NCI-H345 treated with DMSO at 0.1 percent for 48 hours (cell line): ENCODE data around the gene OTOP3.
A peak's percentile ranks its signal among the peaks of the same experiment; 100 is the strongest.

Experiments used
- DNase-seq: peaks from one replicate; lab custom pipeline; 2025; ENCODE audit not compliant: unreplicated experiment; lab: John Stamatoyannopoulos, UW

OTOP3 gene

DNA sequence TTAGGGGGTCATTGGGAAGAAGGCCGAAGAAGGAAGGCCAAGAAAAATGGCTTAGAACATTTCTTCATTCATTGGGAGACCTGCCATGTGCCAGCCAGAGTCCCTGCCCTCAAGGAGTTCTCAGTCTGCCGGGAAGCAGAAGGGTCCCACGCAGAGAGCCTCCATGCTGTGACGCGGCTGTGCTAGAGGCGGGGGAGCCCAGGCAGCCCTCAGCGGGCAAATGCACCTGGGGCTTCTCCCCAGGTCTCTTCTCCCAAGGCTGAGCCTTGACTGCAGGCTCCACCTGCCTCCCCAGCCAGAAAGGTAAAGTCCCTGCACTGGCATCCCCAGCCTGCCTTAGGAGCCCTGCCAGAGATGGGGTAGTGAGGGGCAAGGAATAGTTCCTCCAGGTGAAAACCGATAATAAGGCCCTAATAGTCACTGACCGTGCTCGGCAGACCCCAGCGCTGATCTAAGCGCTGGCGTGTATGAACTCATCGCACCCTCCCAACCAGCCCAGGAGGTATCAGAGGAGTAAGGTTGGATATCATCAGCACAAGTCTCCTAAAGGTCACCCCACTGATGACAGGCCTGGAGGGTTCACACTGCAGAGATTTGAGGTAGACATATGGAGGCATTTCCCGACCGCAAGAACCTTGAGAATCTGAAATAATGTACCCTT, 45.8 kb downstream of the OTOP3 start:
- no peak for DNase-seq

DNA sequence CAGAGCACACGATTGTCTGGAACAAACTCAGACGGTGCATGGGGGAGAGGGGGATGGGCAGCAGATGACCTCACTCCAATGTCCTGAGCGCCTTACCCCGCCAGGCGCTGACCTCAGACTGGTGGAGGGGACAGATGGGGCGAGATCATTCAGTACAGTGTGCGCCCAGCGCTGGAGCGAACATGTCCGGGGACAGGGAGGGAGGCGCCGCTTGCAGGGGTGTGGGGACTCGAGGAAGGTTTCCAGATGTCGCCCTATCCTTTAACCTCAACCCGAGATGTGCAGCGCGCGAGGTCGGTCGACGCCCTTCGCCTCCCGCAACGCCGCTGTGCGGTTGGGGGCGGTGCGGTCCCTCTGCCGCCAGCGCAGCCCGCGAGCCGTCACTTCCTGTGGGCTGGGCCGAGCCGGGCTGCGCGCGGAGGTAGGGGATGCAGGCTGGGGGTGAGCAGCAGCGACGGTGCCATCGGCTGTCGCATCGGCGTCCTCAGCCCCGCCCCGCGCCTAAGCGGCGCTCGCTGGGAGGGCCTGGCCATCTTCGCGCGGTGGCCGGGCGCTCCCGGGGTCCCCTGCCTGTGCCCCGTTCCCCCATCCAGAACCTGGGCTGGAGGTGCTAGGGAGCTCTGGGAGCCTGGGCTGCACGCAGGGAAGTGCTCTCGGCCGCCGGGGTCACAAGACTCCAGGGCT, 46.4 kb downstream of the OTOP3 start:
- DNase-seq = peak; percentile 77

DNA sequence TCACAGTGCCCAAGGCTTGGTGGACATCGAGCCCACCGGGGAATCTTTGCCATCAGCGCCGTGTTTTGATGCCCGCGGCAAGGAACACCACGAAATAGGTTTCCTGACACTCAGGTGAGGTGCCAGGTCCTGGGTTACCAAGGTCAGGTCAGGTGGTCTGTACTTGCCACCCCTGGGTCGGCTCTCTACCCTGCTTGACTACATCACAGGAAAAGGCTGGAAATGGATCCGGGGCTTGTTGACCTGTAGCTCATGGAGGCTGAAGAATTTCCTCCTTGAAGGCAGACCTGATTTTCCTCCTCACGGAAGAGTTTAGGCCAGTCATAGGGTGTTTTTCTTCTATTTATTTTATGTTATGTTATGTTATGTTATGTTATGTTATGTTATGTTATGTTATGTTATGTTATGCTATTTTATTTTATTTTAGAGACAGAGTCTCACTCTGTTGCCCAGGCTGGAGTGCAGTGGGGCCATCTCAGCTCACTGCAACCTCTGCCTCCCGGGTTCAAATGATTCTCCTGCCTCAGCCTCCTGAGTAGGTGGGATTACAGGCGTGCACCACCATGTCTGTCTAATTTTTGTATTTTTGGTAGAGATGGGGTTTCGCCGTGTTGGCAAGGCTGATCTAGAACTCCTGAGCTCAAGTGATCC, 47.1 kb downstream of the OTOP3 start:
- DNase-seq = peak; percentile 48

DNA sequence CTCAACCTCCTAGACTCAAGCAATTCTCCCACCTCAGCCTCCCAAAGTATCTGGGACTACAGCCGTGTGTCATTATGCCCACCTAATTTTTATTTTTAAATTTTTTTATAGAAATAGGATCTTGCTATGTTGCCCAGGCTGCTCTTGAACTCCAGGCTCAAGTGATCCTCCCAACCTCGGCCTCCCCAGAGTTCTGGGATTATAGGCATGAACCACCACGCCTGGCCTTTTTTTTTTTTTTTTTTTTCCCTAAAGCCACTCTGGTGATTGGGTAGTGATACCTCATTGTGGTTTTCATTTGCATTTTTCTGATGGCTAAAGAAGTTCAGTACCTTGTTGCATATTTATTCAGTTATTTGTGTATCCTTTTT, 50.5 kb downstream of the OTOP3 start:
- DNase-seq = no peak

DNA sequence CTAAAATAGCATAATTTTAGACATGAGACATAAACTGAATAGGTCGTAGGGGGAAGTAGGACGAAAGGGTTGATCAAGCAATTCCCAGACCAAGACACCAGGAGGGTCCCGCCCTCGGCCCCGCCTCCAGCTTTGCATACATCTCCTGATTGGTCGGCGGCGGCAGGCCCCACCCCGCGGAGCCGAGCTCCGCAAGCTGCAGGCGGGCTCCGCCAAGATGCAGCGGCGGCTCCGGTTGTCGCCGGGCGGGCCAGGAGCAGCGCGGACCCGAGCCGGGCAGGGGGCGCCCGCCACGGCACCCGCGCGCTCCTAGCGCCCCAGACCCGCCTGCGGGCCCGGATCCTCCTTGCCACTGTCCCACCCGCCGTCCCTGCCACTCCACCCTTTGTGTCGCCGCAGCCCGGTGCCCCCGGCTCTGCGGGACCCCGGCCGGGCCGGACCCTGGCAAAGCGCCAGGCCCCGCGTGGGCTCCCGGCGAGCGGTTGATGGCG, 51.8 kb downstream of the OTOP3 start, which contains the start of gene CDR2L:
Gene CDR2L, plus strand, starts transcription at position 215 of the 491 bp plus-strand sequence. CDS start 412 bp downstream, outside the sequence.
- peak; percentile 94 for DNase-seq

DNA sequence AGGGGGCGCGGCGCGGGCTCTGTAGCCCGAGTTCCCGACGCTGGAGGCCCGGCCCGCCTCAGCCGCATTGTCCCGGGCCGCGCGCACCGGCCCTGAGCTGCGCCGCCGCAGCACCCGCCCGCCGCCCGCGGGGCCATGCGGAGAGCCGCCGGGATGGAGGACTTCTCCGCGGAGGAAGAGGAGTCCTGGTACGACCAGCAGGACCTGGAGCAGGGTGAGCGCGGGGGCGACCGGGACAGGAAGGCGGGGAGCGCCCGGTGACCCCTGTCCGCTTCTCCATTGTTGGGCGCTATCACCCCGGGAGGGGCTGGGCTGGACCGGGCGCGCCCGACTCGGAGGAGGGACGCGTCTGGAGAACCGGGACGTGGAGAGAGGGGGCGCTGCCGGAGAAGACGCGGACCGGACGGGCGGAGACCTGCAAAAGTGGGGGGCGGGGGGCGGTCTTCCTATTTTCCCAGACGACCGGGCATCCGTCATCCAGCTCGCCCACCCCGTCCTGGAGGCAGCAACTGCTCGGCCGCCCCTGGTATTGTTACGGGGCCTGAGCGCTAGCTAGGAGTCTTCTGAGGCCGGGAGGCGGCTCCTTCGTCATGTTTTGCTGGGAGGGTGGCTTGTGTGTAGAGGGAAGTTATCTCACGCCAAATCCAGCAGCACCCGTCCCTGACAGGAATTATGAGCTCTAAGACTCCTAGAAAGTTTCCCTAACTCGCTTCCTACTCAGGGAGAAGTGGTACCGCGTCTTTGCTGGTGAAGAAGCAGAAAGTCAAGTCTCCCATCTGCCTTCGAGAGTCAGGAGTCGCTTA, 52.4 kb downstream of the OTOP3 start:
- DNase-seq = peak; percentile 43

DNA sequence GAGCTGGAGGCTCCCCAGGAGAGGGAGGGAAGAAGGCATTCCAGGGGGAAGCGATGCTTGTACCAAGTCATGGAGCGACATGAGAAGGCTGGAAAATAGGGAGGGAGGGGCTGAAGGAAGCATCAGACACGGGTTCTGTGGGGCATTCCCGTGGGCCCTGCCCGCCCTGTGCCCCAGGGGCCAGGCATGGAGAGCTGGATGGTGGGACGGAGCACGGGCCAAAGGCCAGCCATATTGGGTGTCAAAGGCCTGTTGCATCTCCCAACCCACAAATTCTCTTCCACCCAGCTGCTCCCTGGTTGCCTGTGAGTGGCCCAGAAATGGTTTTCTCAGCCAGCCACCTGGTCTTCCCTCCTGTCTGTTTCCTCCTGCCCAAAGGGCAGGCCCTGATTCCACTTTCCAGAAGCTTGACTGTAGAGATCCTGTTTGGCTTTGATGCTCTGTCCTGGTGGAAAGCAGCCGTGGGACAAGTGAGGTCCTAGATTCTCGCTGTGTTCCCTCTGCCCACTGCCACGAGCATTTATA, 54.9 kb downstream of the OTOP3 start:
- no peak for DNase-seq

DNA sequence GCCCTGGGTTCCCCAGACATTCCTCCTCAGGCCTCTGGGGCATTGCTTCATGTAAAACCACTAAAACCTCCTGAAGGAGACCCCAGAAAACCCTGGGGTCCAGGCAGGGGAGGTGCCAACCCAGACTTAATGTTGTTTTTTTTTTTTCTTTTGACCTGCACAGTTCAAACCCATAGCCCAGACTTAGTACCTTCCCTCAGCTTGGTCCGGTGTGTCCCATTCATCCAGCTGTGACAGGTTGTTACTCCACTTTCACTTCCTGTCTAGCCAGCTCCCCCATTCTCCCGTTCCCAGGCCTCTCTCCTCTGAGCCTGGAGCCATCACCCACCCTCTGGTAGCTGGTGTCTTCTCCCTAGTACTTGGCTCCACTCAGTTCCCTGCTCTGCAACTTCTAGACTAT, 56.5 kb downstream of the OTOP3 start:
- DNase-seq = no peak

DNA sequence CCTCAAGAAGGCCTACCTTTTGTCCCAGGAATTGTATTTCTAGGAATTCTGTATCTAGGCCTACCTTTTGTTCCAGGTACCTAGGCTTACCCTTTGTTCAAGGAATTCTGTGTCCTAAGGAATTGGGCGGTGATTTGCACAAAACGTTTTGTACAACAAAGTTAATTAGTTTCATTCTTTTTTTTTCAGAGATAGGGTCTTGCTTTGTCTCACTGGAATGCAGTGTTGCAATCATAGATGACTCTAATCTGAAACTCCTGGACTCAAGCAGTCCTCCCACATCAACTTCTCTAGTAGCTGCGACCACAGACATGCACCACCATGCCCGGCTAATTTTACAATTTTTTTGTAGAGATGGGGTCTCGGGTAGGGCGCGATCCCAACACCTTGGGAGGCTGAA, 58.7 kb downstream of the OTOP3 start:
- DNase-seq = no peak

DNA sequence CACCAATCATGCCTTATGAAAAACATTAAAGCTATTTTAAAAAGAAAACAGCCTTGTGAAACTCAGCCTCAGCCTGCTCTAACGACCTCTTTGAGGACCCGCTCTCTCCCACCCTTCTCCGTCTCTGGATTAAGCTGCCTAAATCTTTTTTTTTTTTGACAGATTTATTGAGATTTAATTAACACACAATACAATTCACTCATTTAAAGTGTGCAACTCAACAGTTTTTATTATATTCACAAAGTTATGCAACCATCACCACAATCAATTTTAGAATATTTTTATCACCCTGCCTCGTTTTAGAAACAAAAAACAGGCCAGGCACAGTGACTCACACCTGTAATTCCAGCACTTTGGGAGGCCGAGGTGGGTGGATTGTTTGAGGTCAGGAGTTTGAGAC, 60.1 kb downstream of the OTOP3 start:
- no peak for DNase-seq

DNA sequence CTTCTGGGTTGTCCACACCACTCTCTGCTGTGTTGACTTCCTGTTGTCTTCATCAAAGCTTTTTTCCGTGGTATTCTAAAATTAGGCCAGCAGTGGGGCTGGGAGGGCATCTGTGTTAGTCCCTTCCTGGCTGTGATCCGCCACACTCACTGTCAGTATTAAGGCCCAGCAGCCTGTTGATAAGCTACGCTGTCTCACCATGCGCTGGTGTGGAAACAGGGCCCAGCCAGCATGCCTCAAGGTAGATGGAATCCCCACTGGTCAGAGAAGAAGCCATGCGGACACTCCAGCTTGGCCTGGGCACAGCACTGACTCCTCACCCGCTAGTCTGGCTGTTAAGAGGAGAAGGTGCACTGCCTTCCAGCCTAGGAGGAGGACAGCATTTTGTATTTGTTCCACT, 63.1 kb downstream of the OTOP3 start:
- DNase-seq = no peak

DNA sequence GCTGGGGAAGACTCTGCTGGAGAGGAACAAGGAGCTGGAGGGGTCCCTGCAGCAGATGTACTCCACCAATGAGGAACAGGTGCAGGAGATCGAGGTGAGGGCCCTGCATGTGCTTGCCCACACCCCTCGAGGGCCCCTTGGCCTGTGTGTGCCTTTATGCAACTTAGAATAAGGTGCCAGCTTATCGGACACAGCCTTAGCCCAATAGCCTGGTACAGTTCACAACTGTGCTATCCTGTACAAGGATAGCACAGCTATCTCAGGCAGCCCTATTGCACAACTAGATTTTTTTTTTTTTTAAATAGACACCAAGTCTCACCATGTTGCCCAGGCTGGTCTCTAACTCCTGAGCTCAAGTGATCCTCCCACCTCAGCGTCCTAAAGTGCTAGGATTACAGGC, 63.8 kb downstream of the OTOP3 start:
- no peak for DNase-seq
